DMS153 treated with DMSO at 0.1 percent for 48 hours (cell line): ENCODE measurements around the gene SERPINB5.

Source experiments
- DNase-seq: peaks from one replicate; lab custom pipeline; 2025; ENCODE audit not compliant: unreplicated experiment; lab: John Stamatoyannopoulos, UW

Gene SERPINB5

DNA sequence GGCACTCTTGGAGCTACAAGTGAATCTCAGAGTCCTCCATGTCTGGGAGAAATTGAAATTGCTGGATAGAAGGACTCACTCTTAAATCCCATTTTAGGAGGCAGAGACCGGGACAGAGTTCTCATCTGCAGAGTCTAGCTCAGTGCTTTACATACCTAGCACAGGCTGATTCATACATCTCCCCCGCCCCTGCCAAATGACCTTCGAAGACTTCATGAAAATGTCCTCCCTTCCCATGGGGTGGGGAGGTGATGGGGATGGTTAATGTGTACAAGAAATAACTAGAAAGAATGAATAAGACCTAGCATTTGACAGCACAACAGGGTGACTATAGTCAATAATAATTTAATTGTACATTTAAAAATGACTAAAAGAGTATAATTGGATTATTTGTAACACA, 8.2 kb upstream of the SERPINB5 start:
- DNase-seq: no peak

DNA sequence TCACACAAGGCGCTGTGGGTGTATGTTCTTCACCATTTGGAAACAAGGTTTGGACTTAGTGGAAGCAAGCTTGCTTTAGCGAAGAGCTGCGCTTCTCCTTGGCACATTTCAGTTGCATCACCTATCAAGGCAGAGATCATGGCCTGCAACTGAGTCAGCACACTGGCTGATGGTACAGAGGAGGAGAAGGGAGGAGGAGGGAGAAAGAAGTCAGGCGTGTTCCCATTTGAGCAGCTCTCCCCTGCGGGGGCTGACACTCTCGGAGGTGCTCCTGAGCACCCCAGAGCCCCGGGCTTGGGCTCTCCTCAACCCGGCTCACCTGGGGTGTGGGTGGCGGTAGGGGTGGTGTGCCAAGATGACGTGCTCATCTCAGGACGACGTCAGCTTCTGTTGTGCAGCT, 6.0 kb upstream of the SERPINB5 start:
- DNase-seq: no peak

DNA sequence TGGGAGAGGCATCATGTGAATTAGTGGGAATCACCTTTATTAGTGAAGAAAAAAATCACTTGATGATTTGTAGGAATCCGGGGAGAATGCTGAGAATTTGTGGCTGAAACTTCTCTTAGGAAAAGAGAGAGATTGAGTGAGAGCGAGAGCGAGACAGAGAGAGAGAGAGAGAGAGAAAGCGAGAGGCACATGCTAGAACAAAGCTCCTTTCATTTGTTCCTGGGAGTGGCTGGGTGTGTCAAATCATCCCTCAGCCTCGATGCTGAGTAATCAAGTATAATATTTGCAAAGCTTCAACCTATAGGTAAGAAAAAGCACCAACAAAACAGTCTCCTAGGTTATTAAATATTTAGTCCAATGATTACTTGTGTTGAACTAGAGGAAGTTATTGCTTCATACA, 4.4 kb upstream of the SERPINB5 start:
- DNase-seq: no peak

DNA sequence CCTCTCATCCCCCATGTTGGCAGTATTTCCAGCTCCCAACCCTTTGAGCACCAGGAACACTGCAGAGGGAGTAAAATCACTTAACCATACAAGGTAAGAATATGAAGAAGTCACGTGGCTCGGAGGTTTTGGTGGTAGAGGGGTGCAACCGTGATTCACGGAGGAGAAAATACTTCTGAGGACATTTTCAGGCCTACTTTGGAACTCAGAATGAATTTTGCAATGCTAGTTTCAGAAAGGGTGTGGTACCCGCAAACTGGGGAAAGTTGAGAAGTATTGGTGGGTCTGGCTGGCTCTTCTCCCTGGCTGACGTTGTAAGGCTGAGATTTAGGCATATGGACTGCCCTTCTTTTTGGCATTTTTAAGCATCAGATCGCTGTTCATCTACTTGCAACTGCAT, 442 bp downstream of the SERPINB5 start:
- DNase-seq: no peak

DNA sequence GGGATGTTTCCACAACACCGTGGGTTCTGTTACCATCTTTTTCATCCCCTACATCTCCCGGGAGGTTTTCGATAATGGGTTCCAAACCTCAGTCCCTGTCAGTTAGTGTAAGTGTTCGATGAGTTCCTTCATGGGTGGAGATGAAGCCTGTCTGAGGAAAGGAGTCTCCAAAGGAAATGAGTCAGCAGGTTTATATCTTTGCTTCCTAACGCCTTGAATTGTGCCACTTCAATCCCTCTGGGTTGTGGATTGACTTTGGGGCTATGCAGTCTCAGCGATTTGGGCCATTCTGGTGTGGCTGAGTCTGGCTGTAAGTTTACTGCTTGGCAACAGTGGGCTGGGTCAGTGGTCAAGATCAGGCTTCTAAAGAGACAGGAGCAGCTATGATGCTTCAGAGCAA, 1.2 kb downstream of the SERPINB5 start:
- no peak for DNase-seq

- DNase-seq: no peak
Measured at GRCh38 chr18:63479826-63480225, 3.1 kb downstream of the SERPINB5 start.

GRCh38 chr18:63480476-63480875, 3.7 kb downstream of the SERPINB5 start:
- DNase-seq: no peak

- DNase-seq: no peak
Measured at GRCh38 chr18:63480915-63481314, 4.2 kb downstream of the SERPINB5 start.

GRCh38 chr18:63487676-63488075, 10.9 kb downstream of the SERPINB5 start:
- no peak for DNase-seq

DNA sequence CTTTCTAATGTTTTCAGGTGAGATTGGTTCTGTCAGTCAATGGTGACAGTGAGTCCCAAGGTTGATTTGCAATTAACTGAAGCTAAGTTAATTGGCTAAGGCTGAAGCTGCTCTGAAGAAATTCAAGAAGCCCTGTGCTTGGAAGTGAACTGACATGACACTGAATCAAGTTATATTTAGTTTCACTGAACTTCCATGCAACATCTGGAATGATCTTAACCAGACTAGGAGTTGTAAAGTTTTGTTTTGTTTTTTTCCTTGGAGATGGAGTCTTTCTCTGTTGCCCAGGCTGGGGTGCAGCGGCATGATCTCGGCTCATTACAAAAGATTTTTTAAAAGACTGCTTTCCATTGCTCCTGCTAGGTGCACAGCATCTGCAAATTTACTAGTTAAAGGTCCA, 11.4 kb downstream of the SERPINB5 start:
- DNase-seq: no peak

DNA sequence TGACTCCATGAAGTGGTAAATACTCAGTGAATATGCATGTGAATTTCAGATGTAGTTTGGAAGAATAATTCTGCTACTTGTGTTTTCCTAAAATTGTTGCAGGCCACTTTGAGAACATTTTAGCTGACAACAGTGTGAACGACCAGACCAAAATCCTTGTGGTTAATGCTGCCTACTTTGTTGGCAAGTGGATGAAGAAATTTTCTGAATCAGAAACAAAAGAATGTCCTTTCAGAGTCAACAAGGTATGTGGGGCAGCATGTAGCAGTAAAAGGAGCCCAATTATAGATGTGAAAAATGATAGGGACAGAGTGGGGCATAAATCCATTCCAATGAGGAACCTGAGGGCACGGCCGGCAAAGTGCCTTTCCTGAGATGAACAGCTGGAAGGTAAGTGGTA, 16.1 kb downstream of the SERPINB5 start:
- DNase-seq: no peak

DNA sequence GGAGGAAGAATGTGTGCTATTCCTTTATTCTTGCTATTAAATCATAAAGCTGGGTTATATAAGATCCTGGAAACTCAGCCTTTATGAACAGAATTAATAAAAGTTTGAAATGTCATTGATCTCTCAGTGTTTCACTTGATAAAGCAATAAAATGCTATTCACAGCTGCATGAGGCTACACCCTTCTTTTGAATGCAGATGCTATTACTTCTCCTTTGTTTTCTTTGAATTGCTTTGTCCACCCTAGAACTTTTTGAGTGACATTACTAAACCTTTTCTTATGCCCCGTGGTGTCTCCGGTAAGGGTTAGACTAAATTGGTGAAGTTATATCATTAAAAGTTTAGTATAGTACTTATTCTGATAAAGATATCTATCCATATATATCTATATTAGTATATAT, 18.9 kb downstream of the SERPINB5 start:
- no peak for DNase-seq

GRCh38 chr18:63505566-63506335, 29.0 kb downstream of the SERPINB5 start:
- no peak for DNase-seq

DNA sequence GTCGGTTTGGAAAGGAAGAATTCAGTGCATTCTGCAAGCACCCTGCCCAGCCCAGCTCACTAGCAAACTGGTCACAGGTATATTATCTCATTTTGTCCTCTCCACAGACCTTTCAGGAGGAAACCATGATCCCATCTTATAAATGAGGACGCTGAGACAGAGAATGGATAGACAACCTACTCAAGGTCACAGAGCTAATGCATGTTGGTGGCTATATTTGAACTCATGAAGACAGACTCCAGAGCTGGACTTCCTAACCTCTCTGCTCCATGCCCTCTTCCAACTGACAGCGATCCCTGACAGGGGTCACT, 29.5 kb downstream of the SERPINB5 start:
- no peak for DNase-seq

- no peak for DNase-seq
Measured at GRCh38 chr18:63508596-63508995, 31.8 kb downstream of the SERPINB5 start.

DNA sequence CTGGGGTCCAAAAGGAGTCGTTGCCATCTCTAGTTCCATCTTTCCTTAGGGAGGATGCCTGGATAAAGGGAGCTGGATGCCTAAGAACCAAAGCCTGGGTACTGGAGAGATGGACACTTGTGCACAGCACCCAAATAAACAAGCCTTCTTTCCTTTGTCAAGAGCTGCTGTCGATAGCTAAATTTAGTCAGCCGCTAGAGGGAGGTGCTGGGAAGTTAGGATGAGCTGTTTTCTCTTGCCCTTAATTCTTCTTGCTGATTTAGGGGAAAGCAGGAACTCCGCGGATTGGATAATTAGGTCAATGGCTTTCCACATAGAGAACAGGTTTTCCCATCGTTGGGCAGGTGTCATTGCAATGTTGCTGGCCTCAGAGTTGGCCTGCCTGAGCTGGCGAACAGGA, 34.5 kb downstream of the SERPINB5 start:
- DNase-seq: no peak

DNA sequence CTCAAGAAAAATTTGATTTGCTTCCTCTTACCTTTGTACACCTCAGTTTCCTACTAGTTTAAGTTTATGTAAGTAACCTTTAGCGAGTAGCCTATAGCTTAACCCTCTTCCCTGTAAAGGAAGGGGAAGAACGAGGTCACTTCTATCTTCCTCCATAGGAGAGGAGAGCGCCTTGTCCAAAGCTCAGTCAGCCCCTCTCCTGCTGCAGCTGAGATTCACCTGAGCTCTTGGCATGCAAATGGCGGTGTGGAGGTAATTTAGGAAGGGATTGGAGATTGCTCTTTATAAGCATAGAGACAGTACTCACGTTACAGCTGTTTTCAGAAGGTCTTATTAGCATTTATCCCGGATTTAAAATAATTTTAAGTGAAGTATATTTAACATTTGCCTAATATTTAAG, 37.6 kb downstream of the SERPINB5 start:
- DNase-seq: no peak

DNA sequence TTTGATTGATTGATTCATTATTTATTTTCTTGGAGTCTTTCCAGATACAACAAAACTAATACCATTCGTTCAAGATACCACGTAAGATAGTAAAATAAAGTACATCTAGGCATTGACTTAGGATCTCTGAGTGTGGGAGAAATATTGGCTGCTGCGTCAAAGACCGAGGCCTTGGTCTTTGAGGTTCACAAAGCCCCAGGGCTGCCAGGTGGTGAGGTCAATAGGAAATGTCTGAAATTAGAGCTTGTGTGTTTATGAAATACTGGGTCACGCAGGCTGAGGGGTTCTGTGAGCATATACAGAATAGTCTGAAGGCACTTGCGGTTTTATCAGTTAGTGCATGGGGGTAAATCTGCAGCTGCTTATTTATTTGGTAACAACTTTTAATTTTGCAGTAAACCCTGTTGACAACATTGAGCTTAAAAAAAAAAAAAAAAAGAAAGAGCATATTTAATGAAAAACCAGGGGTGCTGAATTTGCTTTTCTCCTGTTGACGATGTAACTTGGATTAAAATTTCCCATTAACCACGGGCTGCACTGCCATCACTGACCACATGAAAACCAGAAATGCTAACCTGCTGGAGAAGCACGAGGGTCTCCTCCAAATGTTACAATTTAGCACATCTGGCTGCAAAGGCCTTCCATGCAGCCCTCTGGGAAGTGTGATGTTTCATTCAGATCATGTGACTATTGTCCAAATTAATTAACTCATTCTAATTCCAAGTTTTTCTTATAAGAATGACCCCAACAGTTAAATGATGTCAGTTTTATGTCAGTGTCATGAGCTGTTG, 38.3 kb downstream of the SERPINB5 start:
- no peak for DNase-seq

- no peak for DNase-seq
Measured at GRCh38 chr18:63515801-63516200, 39.0 kb downstream of the SERPINB5 start.

DNA sequence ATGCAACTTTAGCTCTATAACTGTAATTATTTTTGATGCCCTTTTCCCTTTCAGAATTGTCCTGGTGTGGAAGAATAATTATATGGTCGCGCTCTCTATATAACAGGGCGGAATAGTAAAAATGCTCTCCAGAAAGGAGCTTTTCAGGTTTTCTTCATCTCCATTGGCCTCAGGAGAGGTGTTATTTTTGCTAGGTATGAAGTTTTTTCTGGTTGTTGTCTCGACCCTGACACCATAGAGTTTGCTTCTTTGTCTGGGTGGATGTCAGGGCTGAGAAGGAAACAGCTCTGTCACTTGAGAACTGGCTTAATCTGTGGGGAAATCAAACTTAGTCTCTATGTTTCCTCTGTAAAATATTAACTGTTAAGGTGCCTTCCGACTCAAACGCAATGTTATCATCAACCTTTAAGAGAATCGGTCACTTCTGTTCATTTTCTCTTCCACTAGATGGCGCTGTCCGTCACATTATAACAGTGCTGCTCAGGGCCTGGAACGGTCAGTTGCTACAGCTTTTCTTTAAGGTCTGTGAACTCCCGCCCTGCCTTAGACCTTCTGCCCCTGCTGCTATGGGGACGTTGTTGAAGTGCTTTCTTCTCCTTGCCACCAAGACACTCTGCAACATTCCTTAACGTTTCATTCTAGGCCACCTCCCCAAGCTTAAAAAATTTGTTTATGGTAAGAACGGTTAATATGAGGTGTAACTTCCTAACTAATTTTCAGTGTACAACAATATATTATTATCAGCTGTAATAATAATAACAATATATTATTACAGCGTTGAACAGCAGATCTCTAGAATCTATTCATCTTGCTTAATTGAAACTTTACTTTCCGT, 41.6 kb downstream of the SERPINB5 start:
- peak; percentile 73 for DNase-seq

GRCh38 chr18:63520053-63520685, 43.4 kb downstream of the SERPINB5 start:
- no peak for DNase-seq
